ENCODE measurements around the gene FILIP1L.

DNA sequence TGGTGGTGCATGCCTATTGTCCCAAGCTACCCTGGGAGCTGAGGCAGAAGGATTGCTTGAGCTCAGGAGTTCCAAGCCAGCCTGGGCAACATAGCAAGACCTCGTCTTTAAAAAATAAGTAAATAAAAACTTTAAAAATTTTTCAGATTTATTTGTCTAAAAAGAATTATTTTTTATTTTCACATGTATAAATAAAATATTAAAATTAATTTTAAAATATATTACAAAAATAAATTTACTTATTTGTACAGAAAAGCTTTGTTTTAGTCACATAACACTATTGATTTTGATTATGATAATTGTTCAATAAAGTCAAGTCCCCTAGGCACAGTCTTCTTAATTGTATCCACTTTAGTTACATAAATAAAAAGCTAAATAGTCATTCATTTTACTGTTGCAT lies 85.2 kb downstream of the FILIP1L start:
- TF ChIP-seq, protein P1, sequence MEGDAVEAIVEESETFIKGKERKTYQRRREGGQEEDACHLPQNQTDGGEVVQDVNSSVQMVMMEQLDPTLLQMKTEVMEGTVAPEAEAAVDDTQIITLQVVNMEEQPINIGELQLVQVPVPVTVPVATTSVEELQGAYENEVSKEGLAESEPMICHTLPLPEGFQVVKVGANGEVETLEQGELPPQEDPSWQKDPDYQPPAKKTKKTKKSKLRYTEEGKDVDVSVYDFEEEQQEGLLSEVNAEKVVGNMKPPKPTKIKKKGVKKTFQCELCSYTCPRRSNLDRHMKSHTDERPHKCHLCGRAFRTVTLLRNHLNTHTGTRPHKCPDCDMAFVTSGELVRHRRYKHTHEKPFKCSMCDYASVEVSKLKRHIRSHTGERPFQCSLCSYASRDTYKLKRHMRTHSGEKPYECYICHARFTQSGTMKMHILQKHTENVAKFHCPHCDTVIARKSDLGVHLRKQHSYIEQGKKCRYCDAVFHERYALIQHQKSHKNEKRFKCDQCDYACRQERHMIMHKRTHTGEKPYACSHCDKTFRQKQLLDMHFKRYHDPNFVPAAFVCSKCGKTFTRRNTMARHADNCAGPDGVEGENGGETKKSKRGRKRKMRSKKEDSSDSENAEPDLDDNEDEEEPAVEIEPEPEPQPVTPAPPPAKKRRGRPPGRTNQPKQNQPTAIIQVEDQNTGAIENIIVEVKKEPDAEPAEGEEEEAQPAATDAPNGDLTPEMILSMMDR (IDR thresholded peaks at IDR 0.05), result no peak
- TF ChIP-seq EZH2 (IDR thresholded peaks at IDR 0.05; ENCODE audit: borderline replicate concordance, insufficient read depth, low read depth, low read length, poor library complexity, severe bottlenecking), result no peak

Measured in B cell (primary cell).